Neural cell (in vitro differentiated cells): ENCODE data around the gene YPEL2. TPM values are rescaled to one million over a fixed set of nuclear protein-coding genes. Genes with fewer than 3 reads are reported as not detected.
"Not testable (repeated sequence)": the region's sequence is repeated elsewhere in the genome, so short reads cannot be mapped to it uniquely, and the experiment has no call there.

Source experiments
- H2AFZ ChIP-seq: fragments of 200-600, 300-800 bp; sonication (generic), shearing (Covaris generic); 2 replicates; pipeline ENCODE4 v1.6.0; 2014; ENCODE audit warnings: low read depth, mild to moderate bottlenecking, antibody characterized with exemption, low read length, moderate library complexity
- H3F3A ChIP-seq: fragments of 200-600 bp; shearing (Covaris generic); 2 replicates; pipeline ENCODE4 v1.6.1; 2016; ENCODE audit warnings: mild to moderate bottlenecking, moderate library complexity, mixed read lengths, antibody characterized with exemption, low read length; ENCODE audit not compliant: insufficient read depth, poor library complexity, severe bottlenecking
- H3K27ac ChIP-seq: fragments of 200-600, 300-800 bp; sonication (generic), shearing (Covaris generic); 2 replicates; pipeline ENCODE4 v1.5.1; 2014; ENCODE audit warnings: mild to moderate bottlenecking, low read length, moderate library complexity
- H3K27me3 ChIP-seq: fragments of 300-800, 200-600 bp; sonication (generic), shearing (Covaris generic); 2 replicates; pipeline ENCODE4 v1.6.0; 2014; ENCODE audit warnings: mild to moderate bottlenecking, low read depth, low read length, moderate library complexity; ENCODE audit not compliant: insufficient read depth
- H3K36me3 ChIP-seq: fragments of 300-800, 200-600 bp; sonication (generic), shearing (Covaris generic); 2 replicates; pipeline ENCODE4 v1.5.1; 2014; ENCODE audit warnings: mild to moderate bottlenecking, antibody characterized with exemption, low read length, moderate library complexity; ENCODE audit not compliant: insufficient read depth
- H3K4me2 ChIP-seq: fragments of 300-800, 200-600 bp; sonication (generic), shearing (Covaris generic); 2 replicates; pipeline ENCODE4 v1.6.0; 2014; ENCODE audit warnings: mild to moderate bottlenecking, low read length
- H3K4me3 ChIP-seq: fragments of 300-800, 200-600 bp; sonication (generic), shearing (Covaris generic); 2 replicates; pipeline ENCODE4 v1.5.1; 2014; ENCODE audit warnings: mild to moderate bottlenecking, low read length, moderate library complexity
- H3K79me2 ChIP-seq: fragments of 200-600 bp; shearing (Covaris generic); replicated peaks from 2 replicates; pipeline ENCODE4 v1.6.0; 2014; ENCODE audit warnings: mild to moderate bottlenecking, low read length, moderate library complexity; ENCODE audit not compliant: insufficient read depth
- H3K9ac ChIP-seq: fragments of 300-800, 200-600 bp; sonication (generic), shearing (Covaris generic); 2 replicates; pipeline ENCODE4 v1.6.1; 2016; ENCODE audit warnings: mild to moderate bottlenecking, low read length, mixed read lengths
- H3K9me2 ChIP-seq: fragments of 200-600 bp; shearing (Covaris generic); 2 replicates; pipeline ENCODE4 v1.6.1; 2016; ENCODE audit warnings: mild to moderate bottlenecking, low read length, mixed read lengths; ENCODE audit not compliant: insufficient read depth
- H3K9me3 ChIP-seq: fragments of 200-600, 300-800 bp; sonication (generic), shearing (Covaris generic); 2 replicates; pipeline ENCODE4 v1.6.1; 2016; ENCODE audit warnings: mild to moderate bottlenecking, mixed run types, low read length, moderate library complexity, mixed read lengths
- H4K20me1 ChIP-seq: fragments of 200-600 bp; shearing (Covaris generic); 2 replicates; pipeline ENCODE4 v1.6.1; 2016; ENCODE audit warnings: mild to moderate bottlenecking, mixed run types; ENCODE audit not compliant: insufficient read depth
- CTCF ChIP-seq: fragments of 450-650 bp; IDR thresholded peaks from 2 replicates; pipeline ENCODE4 v1.5.1; 2014; ENCODE audit warnings: antibody characterized with exemption, mild to moderate bottlenecking, moderate library complexity; ENCODE audit not compliant: poor library complexity, severe bottlenecking
- EP300 ChIP-seq: fragments of 450-650 bp; conservative IDR thresholded peaks from 2 replicates; pipeline ENCODE4 v1.6.1; 2014; ENCODE audit warnings: antibody characterized with exemption, mild to moderate bottlenecking, moderate library complexity; ENCODE audit not compliant: poor library complexity, severe bottlenecking
- MXI1 ChIP-seq: fragments of 450-650 bp; conservative IDR thresholded peaks from 2 replicates; pipeline ENCODE4 v1.6.1; 2014; ENCODE audit warnings: antibody characterized with exemption, mild to moderate bottlenecking; ENCODE audit not compliant: poor library complexity, severe bottlenecking
- RAD21 ChIP-seq: fragments of 450-650 bp; conservative IDR thresholded peaks from 2 replicates; pipeline ENCODE4 v1.6.1; 2014; ENCODE audit warnings: antibody characterized with exemption, mild to moderate bottlenecking, moderate library complexity
- SMC3 ChIP-seq: fragments of 450-650 bp; conservative IDR thresholded peaks from 2 replicates; pipeline ENCODE4 v1.6.1; 2014; ENCODE audit warnings: antibody characterized with exemption, mild to moderate bottlenecking, moderate library complexity; ENCODE audit not compliant: poor library complexity
- TAF1 ChIP-seq: IDR thresholded peaks from 2 replicates; pipeline ENCODE4 v1.6.1; 2012; ENCODE audit warnings: low read depth
- polyA plus RNA-seq: library from polyadenylated mRNA; depleted of rRNA; stranded (reverse); fragments of >200 nt; gene quantifications from 2 replicates; pipeline ENCODE4 v1.2.3, GENCODE V29; 2014
- TF ChIP-seq, protein P1 (sequence below): IDR thresholded peaks from 2 replicates; pipeline ENCODE4 v1.6.1; 2012; ENCODE audit warnings: borderline replicate concordance

Gene YPEL2
- polyA plus RNA-seq, 1 donor from 2014 or later: 17.0 TPM

- Histone ChIP-seq H3K27ac (no peak overlapping the region), H3K9me3 (no peaks in the 10 kb centered on the region)
- TF ChIP-seq CTCF (no peak), MXI1 (no peak)
These were observed 44.0 kb upstream of the YPEL2 start for GRCh38 chr17:59287452-59287851.

GRCh38 chr17:59287891-59288290 lies 43.6 kb upstream of the YPEL2 start:
- no peak overlapping the region for H2AFZ ChIP-seq

More at GRCh38 chr17:59287452-59287851, 44.0 kb upstream of the YPEL2 start:
- no peak overlapping the region for H3K9ac ChIP-seq
- H3K36me3 ChIP-seq: no peaks in the 10 kb centered on the region
- no peak overlapping the region for H3K4me3 ChIP-seq
- H3K9me2 ChIP-seq: no peaks in the 10 kb centered on the region
- H4K20me1 ChIP-seq: no peaks in the 10 kb centered on the region
- no peaks in the 10 kb centered on the region for H3K79me2 ChIP-seq
- no peak overlapping the region for H2AFZ ChIP-seq
- no peaks in the 10 kb centered on the region for H3K27me3 ChIP-seq
- H3F3A ChIP-seq: no peaks in the 10 kb centered on the region
- no peak overlapping the region for H3K4me2 ChIP-seq

DNA sequence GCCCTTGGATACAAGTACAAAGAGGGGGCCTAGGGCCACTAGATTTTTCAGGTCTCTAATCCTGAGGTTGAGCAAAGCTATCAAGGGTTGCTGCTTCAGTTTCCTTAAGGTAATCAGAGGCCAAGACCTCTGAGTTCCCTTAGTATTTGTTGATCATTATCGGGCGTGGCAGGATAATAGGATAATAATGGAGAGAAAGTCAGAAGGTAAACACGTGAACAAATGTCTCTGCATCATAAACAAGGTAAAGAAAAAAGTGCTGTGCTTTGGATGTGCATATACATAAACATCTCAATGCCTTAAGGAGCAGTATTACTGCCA lies 41.5 kb upstream of the YPEL2 start:
- Histone ChIP-seq H3K79me2 (no peaks in the 10 kb centered on the region), H3K9me2 (no peaks in the 10 kb centered on the region), H3K4me2 (no peak overlapping the region), H3K27ac (no peak overlapping the region), H3K4me3 (no peak overlapping the region), H3K36me3 (no peaks in the 10 kb centered on the region), H3K9ac (no peak overlapping the region), H3F3A (no peaks in the 10 kb centered on the region), H4K20me1 (no peaks in the 10 kb centered on the region), H3K9me3 (no peaks in the 10 kb centered on the region), H2AFZ (no peak overlapping the region), H3K27me3 (no peaks in the 10 kb centered on the region)
- no peak for TF ChIP-seq TAF1
- TF ChIP-seq, protein P1, sequence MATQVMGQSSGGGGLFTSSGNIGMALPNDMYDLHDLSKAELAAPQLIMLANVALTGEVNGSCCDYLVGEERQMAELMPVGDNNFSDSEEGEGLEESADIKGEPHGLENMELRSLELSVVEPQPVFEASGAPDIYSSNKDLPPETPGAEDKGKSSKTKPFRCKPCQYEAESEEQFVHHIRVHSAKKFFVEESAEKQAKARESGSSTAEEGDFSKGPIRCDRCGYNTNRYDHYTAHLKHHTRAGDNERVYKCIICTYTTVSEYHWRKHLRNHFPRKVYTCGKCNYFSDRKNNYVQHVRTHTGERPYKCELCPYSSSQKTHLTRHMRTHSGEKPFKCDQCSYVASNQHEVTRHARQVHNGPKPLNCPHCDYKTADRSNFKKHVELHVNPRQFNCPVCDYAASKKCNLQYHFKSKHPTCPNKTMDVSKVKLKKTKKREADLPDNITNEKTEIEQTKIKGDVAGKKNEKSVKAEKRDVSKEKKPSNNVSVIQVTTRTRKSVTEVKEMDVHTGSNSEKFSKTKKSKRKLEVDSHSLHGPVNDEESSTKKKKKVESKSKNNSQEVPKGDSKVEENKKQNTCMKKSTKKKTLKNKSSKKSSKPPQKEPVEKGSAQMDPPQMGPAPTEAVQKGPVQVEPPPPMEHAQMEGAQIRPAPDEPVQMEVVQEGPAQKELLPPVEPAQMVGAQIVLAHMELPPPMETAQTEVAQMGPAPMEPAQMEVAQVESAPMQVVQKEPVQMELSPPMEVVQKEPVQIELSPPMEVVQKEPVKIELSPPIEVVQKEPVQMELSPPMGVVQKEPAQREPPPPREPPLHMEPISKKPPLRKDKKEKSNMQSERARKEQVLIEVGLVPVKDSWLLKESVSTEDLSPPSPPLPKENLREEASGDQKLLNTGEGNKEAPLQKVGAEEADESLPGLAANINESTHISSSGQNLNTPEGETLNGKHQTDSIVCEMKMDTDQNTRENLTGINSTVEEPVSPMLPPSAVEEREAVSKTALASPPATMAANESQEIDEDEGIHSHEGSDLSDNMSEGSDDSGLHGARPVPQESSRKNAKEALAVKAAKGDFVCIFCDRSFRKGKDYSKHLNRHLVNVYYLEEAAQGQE: no peak
- no peak for TF ChIP-seq RAD21
- TF ChIP-seq CTCF: no peak
- TF ChIP-seq MXI1: no peak
- TF ChIP-seq EP300: no peak

More at GRCh38 chr17:59287891-59288290, 43.6 kb upstream of the YPEL2 start:
- no peaks in the 10 kb centered on the region for H3K79me2 ChIP-seq
- no peak overlapping the region for H3K9ac ChIP-seq
- no peaks in the 10 kb centered on the region for H3K36me3 ChIP-seq
- H3K4me2 ChIP-seq: no peak overlapping the region
- H3K27me3 ChIP-seq: no peaks in the 10 kb centered on the region
- TF ChIP-seq CTCF (no peak), SMC3 (no peak)
- no peak overlapping the region for H3K27ac ChIP-seq
- H3K9me3 ChIP-seq: no peaks in the 10 kb centered on the region
- no peak overlapping the region for H3K4me3 ChIP-seq
- no peaks in the 10 kb centered on the region for H3K9me2 ChIP-seq
- no peaks in the 10 kb centered on the region for H3F3A ChIP-seq
- no peaks in the 10 kb centered on the region for H4K20me1 ChIP-seq

DNA sequence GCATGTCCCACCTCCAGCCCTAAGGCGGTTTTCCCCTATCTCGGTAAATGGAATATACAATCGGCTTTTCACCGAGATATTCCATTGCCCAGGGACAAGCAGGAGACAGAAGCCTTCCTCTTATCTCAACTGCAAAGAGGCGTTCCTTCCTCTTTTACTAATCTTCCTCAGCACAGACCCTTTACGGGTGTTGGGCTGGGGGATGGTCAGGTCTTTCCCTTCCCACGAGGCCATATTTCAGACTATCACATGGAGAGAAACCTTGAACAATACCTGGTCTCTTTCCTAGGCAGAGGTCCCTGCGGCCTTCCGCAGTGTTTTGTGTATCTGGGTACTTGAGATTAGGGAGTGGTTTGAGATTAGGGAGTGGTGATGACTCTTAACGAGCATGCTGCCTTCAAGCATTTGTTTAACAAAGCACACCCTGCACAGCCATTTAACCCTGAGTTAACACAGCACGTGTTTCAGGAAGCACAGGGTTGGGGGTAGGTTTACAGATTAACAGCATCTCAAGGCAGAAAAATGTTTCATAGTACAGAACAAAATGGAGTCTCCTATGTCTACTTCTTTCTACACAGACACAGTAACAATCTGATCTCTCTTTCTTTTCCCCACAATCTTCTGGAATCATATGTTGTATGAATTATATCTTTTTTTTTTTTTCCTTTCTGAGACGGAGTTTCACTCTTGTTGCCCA lies 41.0 kb upstream of the YPEL2 start:
- H2AFZ ChIP-seq, H3K36me3 ChIP-seq: not testable (repeated sequence)

More for the DNA sequence above, 41.0 kb upstream of the YPEL2 start:
- not testable (repeated sequence) for H3K27me3 ChIP-seq, H3K79me2 ChIP-seq, H3K4me3 ChIP-seq, H4K20me1 ChIP-seq, H3K9me2 ChIP-seq, H3K9me3 ChIP-seq, H3F3A ChIP-seq, H3K9ac ChIP-seq, H3K27ac ChIP-seq, H3K4me2 ChIP-seq
